Sigmoid colon (tissue), 7 donors: ENCODE data around the gene CNPY4. TPM values are rescaled to one million over a fixed set of nuclear protein-coding genes. Genes with fewer than 3 reads are reported as not detected.
A peak's percentile ranks its signal among the peaks of the same experiment; 100 is the strongest.

ENCODE experiments used
- DNase-seq: peaks from one replicate; pipeline ENCODE4 v3.0.0-alpha.2; 2019
- H3K27ac ChIP-seq, 4 donors: fragments of 200-600 bp; sonication (generic); one replicate each; pipeline ENCODE4 v1.5.1; 2016 to 2019; ENCODE audit warnings: mild to moderate bottlenecking in 1 of 4
- H3K27me3 ChIP-seq, 3 donors: fragments of 200-600 bp; sonication (generic); one replicate each; pipeline ENCODE4 v1.5.1; 2019; ENCODE audit warnings: mild to moderate bottlenecking in 1 of 3
- H3K36me3 ChIP-seq, 4 donors: fragments of 200-600 bp; sonication (generic); one replicate each; pipeline ENCODE4 v1.5.1; 2016 to 2019
- H3K4me1 ChIP-seq, 4 donors: fragments of 200-600 bp; sonication (generic); one replicate each; pipeline ENCODE4 v1.5.1; 2017 to 2019
- H3K4me3 ChIP-seq, 4 donors: fragments of 200-600 bp; sonication (generic); one replicate each; pipeline ENCODE4 v1.5.1; 2017 to 2019; ENCODE audit warnings: mild to moderate bottlenecking in 2 of 4, moderate library complexity in 1 of 4
- H3K9me3 ChIP-seq, 4 donors: fragments of 200-600 bp in 3 of 4; sonication (generic) in 3 of 4; one replicate each; pipeline versions ENCODE4 v1.5.1 to v1.6.1; 2013 to 2019
- EP300 ChIP-seq, 4 donors: sonication (generic); formaldehyde crosslinking; IDR thresholded peaks; one replicate each; pipeline ENCODE4 v1.6.1; 2017; ENCODE audit warnings: antibody characterized with exemption in 4 of 4
- POLR2A ChIP-seq, 2 donors: fragments of 450-650 bp; IDR thresholded peaks; one replicate each; pipeline ENCODE4 v1.6.1; 2016; ENCODE audit warnings: antibody characterized with exemption in 2 of 2, mild to moderate bottlenecking in 2 of 2, moderate library complexity in 2 of 2
- POLR2AphosphoS5 ChIP-seq, 4 donors: sonication (generic); formaldehyde crosslinking; IDR thresholded peaks; one replicate each; pipeline ENCODE4 v1.6.1; 2017; ENCODE audit warnings: antibody characterized with exemption in 4 of 4
- WGBS, 2 donors: extraction: QIAGEN DNeasy Blood & Tissue Kit; methylation state at CpG; one replicate each; pipeline ENCODE4 v1.1.7; 2013; 5-methylcytosine and 5-hydroxymethylcytosine counted together
- intact Hi-C: fragments of 100-400 bp; cut with DNase I; formaldehyde crosslinking; loops from one replicate; pipeline ENCODE4 v1.15.1; 2023
- polyA plus RNA-seq, 3 donors: library from polyadenylated mRNA; stranded (reverse); fragments of 200-250 nt; gene quantifications; one replicate each; pipeline ENCODE4 v1.2.3, GENCODE V29; 2013
- total RNA-seq, 4 donors: library from RNA; depleted of rRNA; stranded (reverse); fragments of >200 nt; gene quantifications; one replicate each; pipeline ENCODE4 v1.1.0, GENCODE V29; 2016
- TF ChIP-seq, protein P1 (sequence below), 4 experiments: fragments of 450-650 bp in 3 of 4; fragments of 200-600 bp in 1 of 4; IDR thresholded peaks; one replicate each; pipeline ENCODE4 v1.5.1; 2016 to 2019; ENCODE audit warnings: antibody characterized with exemption in 4 of 4, mild to moderate bottlenecking in 3 of 4, moderate library complexity in 2 of 4
- donor health status: healthy with polysubstance abuse.
- donor health status: Bipolar disorder and iron deficiency.
- donor health status: healthy.

The CNPY4 gene
- total and polyA plus RNA-seq, 7 donors: 4.4 to 26.6 (median 14.2) TPM

DNA sequence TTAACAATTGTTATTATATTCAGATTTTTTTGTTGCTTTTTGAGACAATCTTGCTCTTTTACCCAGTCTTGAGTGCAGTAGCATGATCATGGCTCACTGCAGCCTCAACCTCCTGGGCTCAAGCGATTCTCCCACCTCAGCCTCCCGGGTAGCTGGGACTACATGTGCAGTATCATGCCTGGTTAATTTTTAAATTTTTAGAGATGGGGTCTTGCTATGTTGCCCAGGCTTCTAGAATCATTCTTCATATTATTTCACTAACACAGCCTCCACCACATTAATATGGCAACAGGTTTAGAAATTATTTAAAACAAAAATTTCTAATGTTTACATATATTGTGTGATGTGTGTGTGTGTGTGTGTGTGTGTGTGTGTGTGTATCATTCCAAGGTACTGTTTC is 27.8 kb downstream of the CNPY4 start:
- Histone ChIP-seq H3K4me1 (peaks cover 0 to 18% (median 16%) of the 10 kb centered on the region in 4 donors), H3K9me3 (no peaks in the 10 kb centered on the region), H3K27ac (no peak overlapping the region), H3K27me3 (no peaks in the 10 kb centered on the region), H3K4me3 (no peak overlapping the region), H3K36me3 (peaks cover 0 to 11% (median 0%) of the 10 kb centered on the region in 4 donors)
- DNase-seq: no peak
- intact Hi-C loops: no loop called here
- no peak for TF ChIP-seq EP300 (IDR thresholded peaks at IDR 0.05)
- TF ChIP-seq POLR2AphosphoS5 (IDR thresholded peaks at IDR 0.05): no peak
- TF ChIP-seq POLR2A (IDR thresholded peaks at IDR 0.05): no peak
- TF ChIP-seq, protein P1, sequence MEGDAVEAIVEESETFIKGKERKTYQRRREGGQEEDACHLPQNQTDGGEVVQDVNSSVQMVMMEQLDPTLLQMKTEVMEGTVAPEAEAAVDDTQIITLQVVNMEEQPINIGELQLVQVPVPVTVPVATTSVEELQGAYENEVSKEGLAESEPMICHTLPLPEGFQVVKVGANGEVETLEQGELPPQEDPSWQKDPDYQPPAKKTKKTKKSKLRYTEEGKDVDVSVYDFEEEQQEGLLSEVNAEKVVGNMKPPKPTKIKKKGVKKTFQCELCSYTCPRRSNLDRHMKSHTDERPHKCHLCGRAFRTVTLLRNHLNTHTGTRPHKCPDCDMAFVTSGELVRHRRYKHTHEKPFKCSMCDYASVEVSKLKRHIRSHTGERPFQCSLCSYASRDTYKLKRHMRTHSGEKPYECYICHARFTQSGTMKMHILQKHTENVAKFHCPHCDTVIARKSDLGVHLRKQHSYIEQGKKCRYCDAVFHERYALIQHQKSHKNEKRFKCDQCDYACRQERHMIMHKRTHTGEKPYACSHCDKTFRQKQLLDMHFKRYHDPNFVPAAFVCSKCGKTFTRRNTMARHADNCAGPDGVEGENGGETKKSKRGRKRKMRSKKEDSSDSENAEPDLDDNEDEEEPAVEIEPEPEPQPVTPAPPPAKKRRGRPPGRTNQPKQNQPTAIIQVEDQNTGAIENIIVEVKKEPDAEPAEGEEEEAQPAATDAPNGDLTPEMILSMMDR (IDR thresholded peaks at IDR 0.05): no peak
- 91 to 98% methylated on average over 2 of the region's 2 CpGs for WGBS, 2 donors

- 10 to 18% methylated on average over 14 of the region's 14 CpGs for WGBS, 2 donors
- DNase-seq: no peak
- Histone ChIP-seq H3K4me1 (peaks cover 0 to 18% (median 16%) of the 10 kb centered on the region in 4 donors), H3K4me3 (peak overlapping the region; percentile 20 to 96 (median 84)), H3K27ac (peak overlapping the region; percentile 76 to 92 (median 87)), H3K36me3 (peaks cover 0 to 12% (median under 1%) of the 10 kb centered on the region in 4 donors), H3K27me3 (no peaks in the 10 kb centered on the region), H3K9me3 (no peaks in the 10 kb centered on the region)
- TF ChIP-seq, protein P1 (IDR thresholded peaks at IDR 0.05): no peak
- TF ChIP-seq POLR2AphosphoS5 (IDR thresholded peaks at IDR 0.05): no peak
- TF ChIP-seq EP300 (IDR thresholded peaks at IDR 0.05): no peak
- TF ChIP-seq POLR2A (IDR thresholded peaks at IDR 0.05): no peak
- intact Hi-C loops: no loop called here
Observed at GRCh38 chr7:100148225-100148558, 28.8 kb downstream of the CNPY4 start.

- TF ChIP-seq POLR2AphosphoS5 (IDR thresholded peaks at IDR 0.05) (peak; percentile 82 to 96 (median 88)), EP300 (IDR thresholded peaks at IDR 0.05) (no peak), POLR2A (IDR thresholded peaks at IDR 0.05) (peak; percentile 31 to 71)
- WGBS, 2 donors: 0 to 1% methylated on average over 46 of the region's 46 CpGs
- Histone ChIP-seq H3K4me1 (peaks cover 0 to 18% (median 16%) of the 10 kb centered on the region in 4 donors), H3K9me3 (no peaks in the 10 kb centered on the region), H3K27me3 (no peaks in the 10 kb centered on the region), H3K36me3 (peaks cover 0 to 18% (median 6%) of the 10 kb centered on the region in 4 donors), H3K27ac (peak within 1 kb of the TSS; percentile 87 to 92 (median 88)), H3K4me3 (peak within 1 kb of the TSS; percentile 79 to 96 (median 88))
- intact Hi-C loops: no loop called here
- DNase-seq: peak; percentile 100
Observed at GRCh38 chr7:100148559-100149328, 29.3 kb downstream of the CNPY4 start, which contains the start of gene LAMTOR4. TSS of gene LAMTOR4 (plus strand) at chr7:100148918. CDS start at chr7:100148973, 55 bp downstream.

GRCh38 chr7:100152404-100152803 is 33.0 kb downstream of the CNPY4 start:
- no peak overlapping the region for H3K4me3 ChIP-seq
- DNase-seq: no peak
- peaks cover 0 to 30% (median 22%) of the 10 kb centered on the region in 4 donors for H3K4me1 ChIP-seq
- TF ChIP-seq EP300 (IDR thresholded peaks at IDR 0.05): no peak
- TF ChIP-seq, protein P1 (IDR thresholded peaks at IDR 0.05): no peak
- TF ChIP-seq POLR2A (IDR thresholded peaks at IDR 0.05): no peak
- no peak for TF ChIP-seq POLR2AphosphoS5 (IDR thresholded peaks at IDR 0.05)
- H3K9me3 ChIP-seq: no peaks in the 10 kb centered on the region
- H3K27me3 ChIP-seq: no peaks in the 10 kb centered on the region
- H3K27ac ChIP-seq: no peak overlapping the region
- H3K36me3 ChIP-seq: peaks cover 0 to 50% (median 22%) of the 10 kb centered on the region in 4 donors
- intact Hi-C loops: no loop called here

- H3K4me3 ChIP-seq: no peak overlapping the region
- intact Hi-C loops: no loop called here
- 72 to 90% methylated on average over 18 of the region's 18 CpGs for WGBS, 2 donors
- TF ChIP-seq, protein P1 (IDR thresholded peaks at IDR 0.05): no peak
- TF ChIP-seq POLR2A (IDR thresholded peaks at IDR 0.05) (no peak), POLR2AphosphoS5 (IDR thresholded peaks at IDR 0.05) (no peak), EP300 (IDR thresholded peaks at IDR 0.05) (no peak)
- H3K36me3 ChIP-seq: peaks cover 0 to 50% (median 22%) of the 10 kb centered on the region in 4 donors
- DNase-seq: no peak
- H3K27me3 ChIP-seq: no peaks in the 10 kb centered on the region
- peaks cover 0 to 35% (median 26%) of the 10 kb centered on the region in 4 donors for H3K4me1 ChIP-seq
- peak overlapping the region in 1 of 4 donors; percentile 13 for H3K27ac ChIP-seq
- no peaks in the 10 kb centered on the region for H3K9me3 ChIP-seq
Observed at GRCh38 chr7:100152937-100153666, 33.7 kb downstream of the CNPY4 start.
